Measurements from ENCODE around the gene BEND6.
A peak's percentile ranks its signal among the peaks of the same experiment; 100 is the strongest.

The BEND6 gene

GRCh38 chr6:56953597-56954402, 1.1 kb upstream of the BEND6 start:
- TF ChIP-seq CTCF (IDR thresholded peaks at IDR 0.05; ENCODE audit: poor library complexity, severe bottlenecking), result no peak
- H3K4me1 ChIP-seq (ENCODE audit: insufficient read depth, poor library complexity, severe bottlenecking), result peaks cover 15% of the 10 kb centered on the region
- peak overlapping the region; percentile 95 for H3K4me3 ChIP-seq (ENCODE audit: severe bottlenecking)
- H3K27me3 ChIP-seq (ENCODE audit: insufficient read depth, poor library complexity, severe bottlenecking), result no peaks in the 10 kb centered on the region
- H3K36me3 ChIP-seq (ENCODE audit: low read depth), result peaks cover 17% of the 10 kb centered on the region; the same call in 1 of the 2 replicates
- no peaks in the 10 kb centered on the region for H3K9me3 ChIP-seq (ENCODE audit: severe bottlenecking)
- ATAC-seq (ENCODE audit: low read depth), result peak; percentile 22; the same call in 2 of the 3 replicates
- peak overlapping the region; percentile 55 for H3K27ac ChIP-seq (ENCODE audit: poor library complexity, severe bottlenecking)
- no peak for DNase-seq (ENCODE audit: low spot score)

GRCh38 chr6:56955171-56956155, 556 bp downstream of the BEND6 start:
- H3K27ac ChIP-seq (ENCODE audit: poor library complexity, severe bottlenecking), result peak overlapping the region; percentile 55
- peaks cover 29% of the 10 kb centered on the region for H3K4me1 ChIP-seq (ENCODE audit: insufficient read depth, poor library complexity, severe bottlenecking)
- DNase-seq (ENCODE audit: low spot score), result peak; percentile 82
- peak overlapping the region; percentile 95 for H3K4me3 ChIP-seq (ENCODE audit: severe bottlenecking)
- TF ChIP-seq CTCF (IDR thresholded peaks at IDR 0.05; ENCODE audit: poor library complexity, severe bottlenecking), result peak; percentile 93
- ATAC-seq (ENCODE audit: low read depth), result peak; percentile 66
- H3K36me3 ChIP-seq (ENCODE audit: low read depth), result peaks cover 7% of the 10 kb centered on the region; the same call in 1 of the 2 replicates
- no peaks in the 10 kb centered on the region for H3K27me3 ChIP-seq (ENCODE audit: insufficient read depth, poor library complexity, severe bottlenecking)
- H3K9me3 ChIP-seq (ENCODE audit: severe bottlenecking), result no peaks in the 10 kb centered on the region

- peaks cover 7% of the 10 kb centered on the region; the same call in 1 of the 2 replicates for H3K36me3 ChIP-seq (ENCODE audit: low read depth)
Observed at GRCh38 chr6:56956491-56956890, 1.6 kb downstream of the BEND6 start.

GRCh38 chr6:56957856-56958255, 2.9 kb downstream of the BEND6 start:
- no peak for TF ChIP-seq CTCF (IDR thresholded peaks at IDR 0.05; ENCODE audit: poor library complexity, severe bottlenecking)

More at GRCh38 chr6:56956491-56956890, 1.6 kb downstream of the BEND6 start:
- DNase-seq (ENCODE audit: low spot score) (no peak), ATAC-seq (ENCODE audit: low read depth) (no peak)
- H3K27ac ChIP-seq (ENCODE audit: poor library complexity, severe bottlenecking), result no peak overlapping the region
- no peaks in the 10 kb centered on the region for H3K27me3 ChIP-seq (ENCODE audit: insufficient read depth, poor library complexity, severe bottlenecking)
- no peak overlapping the region for H3K4me3 ChIP-seq (ENCODE audit: severe bottlenecking)
- H3K9me3 ChIP-seq (ENCODE audit: severe bottlenecking), result no peaks in the 10 kb centered on the region
- TF ChIP-seq CTCF (IDR thresholded peaks at IDR 0.05; ENCODE audit: poor library complexity, severe bottlenecking), result no peak
- peaks cover 26% of the 10 kb centered on the region for H3K4me1 ChIP-seq (ENCODE audit: insufficient read depth, poor library complexity, severe bottlenecking)

More at GRCh38 chr6:56957856-56958255, 2.9 kb downstream of the BEND6 start:
- Histone ChIP-seq H3K9me3 (ENCODE audit: severe bottlenecking) (no peaks in the 10 kb centered on the region), H3K4me1 (ENCODE audit: insufficient read depth, poor library complexity, severe bottlenecking) (peaks cover 24% of the 10 kb centered on the region), H3K36me3 (ENCODE audit: low read depth) (no peaks in the 10 kb centered on the region), H3K4me3 (ENCODE audit: severe bottlenecking) (no peak overlapping the region), H3K27me3 (ENCODE audit: insufficient read depth, poor library complexity, severe bottlenecking) (no peaks in the 10 kb centered on the region), H3K27ac (ENCODE audit: poor library complexity, severe bottlenecking) (no peak overlapping the region)
- ATAC-seq (ENCODE audit: low read depth) (no peak), DNase-seq (ENCODE audit: low spot score) (no peak)

Data from RWPE2 (cell line).